Heart left ventricle (tissue), 13 donors: ENCODE results near the gene NINJ2.

Experiments
- CTCF ChIP-seq, 12 donors: fragments of 200-600 bp; sonication (generic) in 4 of 12; IDR thresholded peaks; one replicate each; pipeline versions ENCODE4 v1.5.0 to v1.8.0; 2018 to 2022; ENCODE audit warnings: antibody characterized with exemption in 12 of 12, mild to moderate bottlenecking in 5 of 12
- POLR2A ChIP-seq, 2 donors: fragments of 450-650 bp; IDR thresholded peaks; one replicate each; pipeline ENCODE4 v1.6.1; 2017; ENCODE audit warnings: antibody characterized with exemption in 2 of 2, mild to moderate bottlenecking in 2 of 2, moderate library complexity in 2 of 2
- donor health status: ischemic (EF 13 %, LVEDD 7.1; RV severe dilation, severe dysfunction).
- donor health status: DM: no; HTN: yes; CAD: no.
- donor health status: DM: no; HTN: no; CAD: no.
- donor health status: ischemic (EF 25% LVEDD 6.9; RV normal size, moderate dysfunction).
- donor health status: ischemic (EF 25% LVEDD 5.7; RV mildly dilated, moderate dysfunction).
- donor health status: ischemic (EF 35%, LVEDD 5.7; RV mildly dilated, moderate dysfunction).
- donor health status: nonischemic (EF 11% LVEDD 7.7; RV severe dilation, severe dysfunction).
- donor health status: DM: yes; HTN: yes; CAD: no.
- donor health status: PGD.
- donor health status: ischemic (EF 29% LVEDD 5.4; RV normal size, mild dysfunction).
- donor health status: nonischemic (EF 23%, LVEDD 6.1; RV moderate dilation, normal function).

- TF ChIP-seq CTCF (IDR thresholded peaks at IDR 0.05) = no peak
- TF ChIP-seq POLR2A (IDR thresholded peaks at IDR 0.05) = no peak
These were observed 27.2 kb upstream of the NINJ2 start for GRCh38 chr12:690466-690865.
